SK-N-SH treated with all-trans-retinoic acid at 6 μM for 48 hours (cell line): ENCODE data around the gene RPA3.

Experiments used
- ATAC-seq: fragments of 200-7000 bp; cut with Tn5 transposase; 3 replicates; pipeline ENCODE4 v1.9.1; 2020; ENCODE audit warnings: mild to moderate bottlenecking, moderate library complexity
- ARNTL ChIP-seq: fragments of 450-650 bp; formaldehyde crosslinking; IDR thresholded peaks from 2 replicates; pipeline ENCODE4 v1.5.0; 2020; ENCODE audit warnings: low read depth, mild to moderate bottlenecking, moderate library complexity, borderline replicate concordance
- CSDC2 ChIP-seq: fragments of 250-450 bp; sonication (Bioruptor Pico); IDR thresholded peaks from 2 replicates; pipeline ENCODE4 v1.5.0; 2020; ENCODE audit warnings: mild to moderate bottlenecking, moderate library complexity
- GLIS3 ChIP-seq: fragments of 250-450 bp; sonication (Bioruptor Pico); IDR thresholded peaks from 2 replicates; pipeline ENCODE4 v1.5.0; 2020; ENCODE audit warnings: mild to moderate bottlenecking, moderate library complexity
- ISL1 ChIP-seq: fragments of 250-450 bp; sonication (Bioruptor Pico); IDR thresholded peaks from 2 replicates; pipeline ENCODE4 v2.1.2; 2022; ENCODE audit warnings: mild to moderate bottlenecking, moderate library complexity
- OSR1 ChIP-seq: fragments of 250-450 bp; sonication (Bioruptor Pico); IDR thresholded peaks from 2 replicates; pipeline ENCODE4 v1.8.0; 2022; ENCODE audit warnings: moderate library complexity, mild to moderate bottlenecking, inconsistent platforms
- PPARA ChIP-seq: fragments of 250-450 bp; sonication (Bioruptor Pico); IDR thresholded peaks from 2 replicates; pipeline ENCODE4 v1.5.0; 2020; ENCODE audit warnings: mild to moderate bottlenecking, borderline replicate concordance
- SNAI2 ChIP-seq: fragments of 250-450 bp; sonication (Bioruptor Pico); IDR thresholded peaks from 2 replicates; pipeline ENCODE4 v1.5.0; 2020; ENCODE audit warnings: mild to moderate bottlenecking, moderate library complexity
- TCF4 ChIP-seq: fragments of 250-450 bp; sonication (Bioruptor Pico); IDR thresholded peaks from 2 replicates; pipeline ENCODE4 v1.8.0; 2021; ENCODE audit warnings: mild to moderate bottlenecking, moderate library complexity, borderline replicate concordance
- TOX ChIP-seq: fragments of 250-450 bp; sonication (Bioruptor Pico); IDR thresholded peaks from 2 replicates; pipeline ENCODE4 v1.8.0; 2021; ENCODE audit warnings: mild to moderate bottlenecking, moderate library complexity, borderline replicate concordance
- ZC3H10 ChIP-seq: fragments of 250-450 bp; sonication (Bioruptor Pico); IDR thresholded peaks from 2 replicates; pipeline ENCODE4 v1.5.1; 2021; ENCODE audit warnings: mild to moderate bottlenecking, moderate library complexity
- ZFP3 ChIP-seq: fragments of 250-450 bp; sonication (Bioruptor Pico); IDR thresholded peaks from 2 replicates; pipeline ENCODE4 v1.5.0; 2020; ENCODE audit warnings: mild to moderate bottlenecking, moderate library complexity
- ZFP30 ChIP-seq: fragments of 450-650 bp; formaldehyde crosslinking; IDR thresholded peaks from 2 replicates; pipeline ENCODE4 v1.5.0; 2022; ENCODE audit warnings: mild to moderate bottlenecking, moderate library complexity
- ZNF565 ChIP-seq: fragments of 450-650 bp; formaldehyde crosslinking; conservative IDR thresholded peaks from 2 replicates; pipeline ENCODE4 v1.5.0; 2020; ENCODE audit warnings: low read depth, mild to moderate bottlenecking, moderate library complexity
- ZNF70 ChIP-seq: fragments of 450-650 bp; formaldehyde crosslinking; IDR thresholded peaks from 2 replicates; pipeline ENCODE4 v1.5.0; 2020; ENCODE audit warnings: mild to moderate bottlenecking, moderate library complexity
- ZNF8 ChIP-seq: fragments of 450-650 bp; formaldehyde crosslinking; IDR thresholded peaks from 2 replicates; pipeline ENCODE4 v1.5.0; 2020; ENCODE audit warnings: mild to moderate bottlenecking, moderate library complexity
- TF ChIP-seq, protein P1 (sequence below): fragments of 250-450 bp; sonication (Bioruptor Pico); IDR thresholded peaks from 2 replicates; pipeline ENCODE4 v1.8.0; 2020; ENCODE audit warnings: mild to moderate bottlenecking, moderate library complexity, borderline replicate concordance
- TF ChIP-seq, protein P2 (sequence below): fragments of 250-450 bp; sonication (Bioruptor Pico); IDR thresholded peaks from 2 replicates; pipeline ENCODE4 v1.5.0; 2020; ENCODE audit warnings: mild to moderate bottlenecking, moderate library complexity
- TF ChIP-seq, protein P3 (sequence below): fragments of 250-450 bp; sonication (Bioruptor Pico); IDR thresholded peaks from 2 replicates; pipeline ENCODE4 v1.5.1; 2020; ENCODE audit warnings: low read depth, mild to moderate bottlenecking, moderate library complexity
- TF ChIP-seq, protein P4 (sequence below): fragments of 250-450 bp; sonication (Bioruptor Pico); IDR thresholded peaks from 2 replicates; pipeline ENCODE4 v1.8.0; 2021; ENCODE audit warnings: low read depth, mild to moderate bottlenecking, moderate library complexity, borderline replicate concordance

RPA3 gene

DNA sequence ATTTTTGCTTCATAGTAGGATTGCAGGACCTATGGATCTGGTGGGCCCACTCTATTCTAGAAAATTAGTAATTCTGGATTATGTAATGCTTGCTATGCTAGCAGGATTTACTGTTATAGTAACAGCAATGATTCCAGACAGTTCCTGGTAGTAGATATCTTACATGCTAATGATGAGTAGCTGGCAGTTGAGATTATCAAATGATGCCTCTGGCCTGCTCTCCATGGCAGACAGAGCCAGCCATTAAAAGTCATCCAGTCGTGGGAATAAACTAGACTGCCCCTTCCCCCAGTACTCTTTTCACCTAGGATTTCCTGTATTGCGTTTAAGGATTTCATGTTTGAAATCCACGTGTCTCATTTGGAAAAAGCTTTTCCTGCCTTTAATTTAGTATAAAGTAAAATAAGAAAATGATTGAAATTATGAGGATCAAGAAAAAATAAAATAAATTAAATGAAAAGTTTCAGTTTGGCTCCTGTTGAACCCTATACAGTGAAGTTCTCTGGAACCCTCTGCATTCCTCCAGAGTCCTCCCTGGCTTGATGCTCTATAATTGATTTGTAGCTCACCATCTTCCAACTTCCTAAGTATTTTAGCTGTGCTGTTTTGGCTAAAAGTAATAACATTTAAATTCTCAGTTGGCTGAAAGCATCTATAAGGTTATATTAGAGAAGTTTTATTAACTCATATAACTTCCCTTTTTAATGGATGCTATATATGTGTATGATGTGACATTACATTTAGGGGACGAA lies 63.3 kb downstream of the RPA3 start:
- TF ChIP-seq ISL1 (0 out of 2 replicates have a peak, but pooled peaks have one; percentile 16), SNAI2 (0 out of 2 replicates have a peak, but pooled peaks have one; percentile 28), PPARA (CRISPR knock-in tag) (no peak), ZFP30 (no peak), TOX (no peak), ZNF70 (CRISPR knock-in tag) (no peak), OSR1 (CRISPR knock-in tag) (no peak), ARNTL (no peak), TCF4 (CRISPR knock-in tag) (no peak)
- TF ChIP-seq, protein P1, sequence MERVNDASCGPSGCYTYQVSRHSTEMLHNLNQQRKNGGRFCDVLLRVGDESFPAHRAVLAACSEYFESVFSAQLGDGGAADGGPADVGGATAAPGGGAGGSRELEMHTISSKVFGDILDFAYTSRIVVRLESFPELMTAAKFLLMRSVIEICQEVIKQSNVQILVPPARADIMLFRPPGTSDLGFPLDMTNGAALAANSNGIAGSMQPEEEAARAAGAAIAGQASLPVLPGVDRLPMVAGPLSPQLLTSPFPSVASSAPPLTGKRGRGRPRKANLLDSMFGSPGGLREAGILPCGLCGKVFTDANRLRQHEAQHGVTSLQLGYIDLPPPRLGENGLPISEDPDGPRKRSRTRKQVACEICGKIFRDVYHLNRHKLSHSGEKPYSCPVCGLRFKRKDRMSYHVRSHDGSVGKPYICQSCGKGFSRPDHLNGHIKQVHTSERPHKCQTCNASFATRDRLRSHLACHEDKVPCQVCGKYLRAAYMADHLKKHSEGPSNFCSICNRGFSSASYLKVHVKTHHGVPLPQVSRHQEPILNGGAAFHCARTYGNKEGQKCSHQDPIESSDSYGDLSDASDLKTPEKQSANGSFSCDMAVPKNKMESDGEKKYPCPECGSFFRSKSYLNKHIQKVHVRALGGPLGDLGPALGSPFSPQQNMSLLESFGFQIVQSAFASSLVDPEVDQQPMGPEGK (CRISPR knock-in tag): no peak
- TF ChIP-seq, protein P2, sequence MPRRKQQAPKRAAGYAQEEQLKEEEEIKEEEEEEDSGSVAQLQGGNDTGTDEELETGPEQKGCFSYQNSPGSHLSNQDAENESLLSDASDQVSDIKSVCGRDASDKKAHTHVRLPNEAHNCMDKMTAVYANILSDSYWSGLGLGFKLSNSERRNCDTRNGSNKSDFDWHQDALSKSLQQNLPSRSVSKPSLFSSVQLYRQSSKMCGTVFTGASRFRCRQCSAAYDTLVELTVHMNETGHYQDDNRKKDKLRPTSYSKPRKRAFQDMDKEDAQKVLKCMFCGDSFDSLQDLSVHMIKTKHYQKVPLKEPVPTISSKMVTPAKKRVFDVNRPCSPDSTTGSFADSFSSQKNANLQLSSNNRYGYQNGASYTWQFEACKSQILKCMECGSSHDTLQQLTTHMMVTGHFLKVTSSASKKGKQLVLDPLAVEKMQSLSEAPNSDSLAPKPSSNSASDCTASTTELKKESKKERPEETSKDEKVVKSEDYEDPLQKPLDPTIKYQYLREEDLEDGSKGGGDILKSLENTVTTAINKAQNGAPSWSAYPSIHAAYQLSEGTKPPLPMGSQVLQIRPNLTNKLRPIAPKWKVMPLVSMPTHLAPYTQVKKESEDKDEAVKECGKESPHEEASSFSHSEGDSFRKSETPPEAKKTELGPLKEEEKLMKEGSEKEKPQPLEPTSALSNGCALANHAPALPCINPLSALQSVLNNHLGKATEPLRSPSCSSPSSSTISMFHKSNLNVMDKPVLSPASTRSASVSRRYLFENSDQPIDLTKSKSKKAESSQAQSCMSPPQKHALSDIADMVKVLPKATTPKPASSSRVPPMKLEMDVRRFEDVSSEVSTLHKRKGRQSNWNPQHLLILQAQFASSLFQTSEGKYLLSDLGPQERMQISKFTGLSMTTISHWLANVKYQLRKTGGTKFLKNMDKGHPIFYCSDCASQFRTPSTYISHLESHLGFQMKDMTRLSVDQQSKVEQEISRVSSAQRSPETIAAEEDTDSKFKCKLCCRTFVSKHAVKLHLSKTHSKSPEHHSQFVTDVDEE (CRISPR knock-in tag): peak; percentile 73; the same call in 1 of the 2 replicates
- TF ChIP-seq, all 23 proteins: peak for 3
- ATAC-seq: no peak

DNA sequence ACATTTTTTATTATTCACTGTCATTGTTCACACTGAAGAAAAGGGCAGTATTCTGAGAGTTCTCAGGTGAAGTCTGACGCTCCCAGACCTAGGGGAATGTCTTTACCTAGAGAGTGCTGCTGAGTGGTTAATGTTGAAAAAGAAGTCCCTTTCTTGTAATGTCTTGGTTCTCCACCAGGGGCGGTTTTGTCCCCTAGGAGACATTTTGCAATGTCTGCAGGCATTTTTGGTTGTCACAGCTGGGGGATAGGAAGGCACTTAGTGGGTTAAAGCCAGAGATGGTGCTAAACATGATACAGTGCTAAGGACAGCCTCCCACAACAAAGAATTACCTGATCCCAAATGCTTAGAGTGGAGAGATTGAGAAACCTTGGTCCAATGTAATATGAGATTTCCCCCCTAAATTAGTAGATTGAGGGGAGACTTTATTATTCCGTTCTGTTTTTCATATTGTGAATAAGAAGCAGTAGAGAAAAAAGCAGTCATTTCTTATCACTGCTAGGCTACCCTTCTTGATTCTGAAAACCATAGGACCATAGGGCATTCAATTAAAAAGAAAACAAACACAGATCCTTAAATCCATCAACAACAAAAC lies 64.7 kb downstream of the RPA3 start:
- ATAC-seq: peak; percentile 58; the same call in 2 of the 3 replicates
- TF ChIP-seq SNAI2 (no peak), ZC3H10 (CRISPR knock-in tag) (no peak), CSDC2 (CRISPR knock-in tag) (no peak), ZFP30 (no peak), ZNF8 (CRISPR knock-in tag) (no peak), ZNF565 (CRISPR knock-in tag) (no peak), ZFP3 (no peak), ARNTL (no peak), GLIS3 (CRISPR knock-in tag) (no peak), ZNF70 (CRISPR knock-in tag) (no peak), PPARA (CRISPR knock-in tag) (no peak), TOX (no peak), TCF4 (CRISPR knock-in tag) (no peak)
- TF ChIP-seq, protein P3, sequence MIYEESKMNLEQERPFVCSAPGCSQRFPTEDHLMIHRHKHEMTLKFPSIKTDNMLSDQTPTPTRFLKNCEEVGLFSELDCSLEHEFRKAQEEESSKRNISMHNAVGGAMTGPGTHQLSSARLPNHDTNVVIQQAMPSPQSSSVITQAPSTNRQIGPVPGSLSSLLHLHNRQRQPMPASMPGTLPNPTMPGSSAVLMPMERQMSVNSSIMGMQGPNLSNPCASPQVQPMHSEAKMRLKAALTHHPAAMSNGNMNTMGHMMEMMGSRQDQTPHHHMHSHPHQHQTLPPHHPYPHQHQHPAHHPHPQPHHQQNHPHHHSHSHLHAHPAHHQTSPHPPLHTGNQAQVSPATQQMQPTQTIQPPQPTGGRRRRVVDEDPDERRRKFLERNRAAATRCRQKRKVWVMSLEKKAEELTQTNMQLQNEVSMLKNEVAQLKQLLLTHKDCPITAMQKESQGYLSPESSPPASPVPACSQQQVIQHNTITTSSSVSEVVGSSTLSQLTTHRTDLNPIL (CRISPR knock-in tag): no peak
- TF ChIP-seq, protein P1 (CRISPR knock-in tag): no peak
- TF ChIP-seq, protein P4, sequence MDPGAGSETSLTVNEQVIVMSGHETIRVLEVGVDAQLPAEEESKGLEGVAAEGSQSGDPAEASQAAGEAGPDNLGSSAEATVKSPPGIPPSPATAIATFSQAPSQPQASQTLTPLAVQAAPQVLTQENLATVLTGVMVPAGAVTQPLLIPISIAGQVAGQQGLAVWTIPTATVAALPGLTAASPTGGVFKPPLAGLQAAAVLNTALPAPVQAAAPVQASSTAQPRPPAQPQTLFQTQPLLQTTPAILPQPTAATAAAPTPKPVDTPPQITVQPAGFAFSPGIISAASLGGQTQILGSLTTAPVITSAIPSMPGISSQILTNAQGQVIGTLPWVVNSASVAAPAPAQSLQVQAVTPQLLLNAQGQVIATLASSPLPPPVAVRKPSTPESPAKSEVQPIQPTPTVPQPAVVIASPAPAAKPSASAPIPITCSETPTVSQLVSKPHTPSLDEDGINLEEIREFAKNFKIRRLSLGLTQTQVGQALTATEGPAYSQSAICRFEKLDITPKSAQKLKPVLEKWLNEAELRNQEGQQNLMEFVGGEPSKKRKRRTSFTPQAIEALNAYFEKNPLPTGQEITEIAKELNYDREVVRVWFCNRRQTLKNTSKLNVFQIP (CRISPR knock-in tag): no peak
- TF ChIP-seq, all 23 proteins: peak for 0
